BE2C (cell line): ENCODE results near the gene HOXB2.

ENCODE experiments used
- DNase-seq: peaks from one replicate; pipeline ENCODE4 v3.0.0-alpha.2; 2020
- H3K27me3 ChIP-seq: fragments of 250-450 bp; sonication (Bioruptor Pico); 2 replicates; pipeline ENCODE4 v1.5.1; 2020; ENCODE audit warnings: mild to moderate bottlenecking
- H3K36me3 ChIP-seq: fragments of 250-450 bp; sonication (Bioruptor Pico); 2 replicates; pipeline ENCODE4 v1.5.1; 2020; ENCODE audit warnings: mild to moderate bottlenecking
- H3K4me1 ChIP-seq: fragments of 250-450 bp; sonication (Bioruptor Pico); 2 replicates; pipeline ENCODE4 v1.5.1; 2020
- H3K4me3 ChIP-seq: 2 replicates; pipeline ENCODE4 v1.5.1; 2011; ENCODE audit warnings: low read depth, low read length
- H3K9me3 ChIP-seq: fragments of 250-450 bp; sonication (Bioruptor Pico); 2 replicates; pipeline ENCODE4 v1.5.1; 2020
- TF ChIP-seq, protein P1 (sequence below): IDR thresholded peaks from 2 replicates; pipeline ENCODE4 v1.5.1; 2012; ENCODE audit warnings: mild to moderate bottlenecking, low read depth, low read length

HOXB2 gene

DNA sequence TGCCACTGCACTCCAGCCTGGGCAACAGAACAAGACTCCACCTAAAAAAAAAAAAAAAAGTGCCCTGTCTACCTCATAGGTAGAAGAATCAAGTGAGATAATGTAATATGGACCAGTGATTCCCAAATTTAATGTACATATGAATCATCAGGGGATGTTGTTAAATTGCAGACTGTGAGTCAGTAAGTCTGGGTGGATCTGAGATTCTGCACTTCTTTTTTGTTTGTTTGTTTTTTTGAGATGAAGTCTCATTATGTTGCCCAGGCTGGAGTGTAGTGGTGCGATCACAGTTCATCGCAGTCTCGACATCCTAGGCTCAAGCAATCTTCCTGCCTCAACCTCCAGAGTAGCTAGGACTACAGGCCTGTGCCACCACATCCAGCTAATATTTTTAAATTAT is 45.7 kb downstream of the HOXB2 start:
- DNase-seq = no peak
- Histone ChIP-seq H3K4me1 (no peaks in the 10 kb centered on the region), H3K4me3 (no peak overlapping the region), H3K36me3 (no peaks in the 10 kb centered on the region), H3K27me3 (peaks cover 38% of the 10 kb centered on the region), H3K9me3 (no peaks in the 10 kb centered on the region)
- TF ChIP-seq, protein P1, sequence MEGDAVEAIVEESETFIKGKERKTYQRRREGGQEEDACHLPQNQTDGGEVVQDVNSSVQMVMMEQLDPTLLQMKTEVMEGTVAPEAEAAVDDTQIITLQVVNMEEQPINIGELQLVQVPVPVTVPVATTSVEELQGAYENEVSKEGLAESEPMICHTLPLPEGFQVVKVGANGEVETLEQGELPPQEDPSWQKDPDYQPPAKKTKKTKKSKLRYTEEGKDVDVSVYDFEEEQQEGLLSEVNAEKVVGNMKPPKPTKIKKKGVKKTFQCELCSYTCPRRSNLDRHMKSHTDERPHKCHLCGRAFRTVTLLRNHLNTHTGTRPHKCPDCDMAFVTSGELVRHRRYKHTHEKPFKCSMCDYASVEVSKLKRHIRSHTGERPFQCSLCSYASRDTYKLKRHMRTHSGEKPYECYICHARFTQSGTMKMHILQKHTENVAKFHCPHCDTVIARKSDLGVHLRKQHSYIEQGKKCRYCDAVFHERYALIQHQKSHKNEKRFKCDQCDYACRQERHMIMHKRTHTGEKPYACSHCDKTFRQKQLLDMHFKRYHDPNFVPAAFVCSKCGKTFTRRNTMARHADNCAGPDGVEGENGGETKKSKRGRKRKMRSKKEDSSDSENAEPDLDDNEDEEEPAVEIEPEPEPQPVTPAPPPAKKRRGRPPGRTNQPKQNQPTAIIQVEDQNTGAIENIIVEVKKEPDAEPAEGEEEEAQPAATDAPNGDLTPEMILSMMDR = no peak

DNA sequence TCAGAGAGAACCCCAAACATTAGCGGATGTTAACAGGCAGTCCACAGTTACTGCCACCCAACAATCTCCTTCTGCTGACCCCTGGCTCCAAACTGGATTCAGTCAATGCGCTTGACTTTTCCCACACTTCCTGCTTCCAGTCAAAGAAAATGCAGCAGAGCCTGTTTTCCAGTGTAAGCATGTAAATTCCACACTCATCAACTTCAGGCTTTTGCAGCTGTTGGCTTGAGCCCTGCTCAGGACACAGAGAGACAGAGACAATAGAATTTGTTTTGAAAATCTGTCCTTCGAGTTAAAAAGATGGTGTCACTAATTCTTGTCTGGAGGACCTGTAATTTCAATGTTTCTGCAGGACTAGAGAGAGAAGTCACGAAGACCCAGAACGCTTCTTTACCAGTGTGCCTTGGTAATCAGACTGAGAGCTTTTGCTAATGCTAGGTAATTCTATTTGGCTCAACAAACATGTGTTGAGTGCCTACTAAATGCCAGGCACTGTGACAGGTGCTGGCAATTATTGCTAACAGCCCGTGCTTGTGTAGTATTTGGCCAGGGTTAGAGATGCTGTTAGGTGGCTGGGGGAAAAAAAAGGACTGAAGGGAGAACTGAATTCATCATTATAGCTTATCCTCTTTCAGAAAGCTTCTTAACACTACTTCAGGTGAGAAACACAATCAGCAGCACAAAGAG is 46.6 kb downstream of the HOXB2 start:
- H3K4me1 ChIP-seq = no peaks in the 10 kb centered on the region
- TF ChIP-seq, protein P1 = no peak
- H3K4me3 ChIP-seq = no peak overlapping the region
- H3K36me3 ChIP-seq = no peaks in the 10 kb centered on the region
- no peaks in the 10 kb centered on the region for H3K9me3 ChIP-seq
- peaks cover 42% of the 10 kb centered on the region for H3K27me3 ChIP-seq
- DNase-seq = no peak

DNA sequence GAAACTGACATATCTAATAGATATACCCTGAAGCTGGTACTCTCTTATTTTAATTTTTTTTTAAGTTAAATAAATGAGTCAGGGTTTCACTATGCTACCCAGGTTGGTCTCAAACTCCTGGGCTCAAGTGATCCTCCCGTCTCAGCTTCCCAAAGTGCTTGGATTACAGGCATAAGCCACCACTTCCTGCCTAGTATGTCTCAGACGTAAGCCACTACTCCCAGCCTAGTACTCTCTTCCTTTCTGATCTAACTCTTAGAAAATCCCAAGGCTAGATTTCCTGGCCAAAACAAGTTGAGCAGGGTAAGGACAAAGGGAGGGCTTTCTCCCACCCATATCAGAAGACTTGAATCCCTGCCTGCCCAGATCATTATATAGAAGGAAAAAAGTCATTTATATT is 47.8 kb downstream of the HOXB2 start:
- Histone ChIP-seq H3K27me3 (peaks cover 48% of the 10 kb centered on the region), H3K36me3 (no peaks in the 10 kb centered on the region), H3K9me3 (no peaks in the 10 kb centered on the region), H3K4me1 (no peaks in the 10 kb centered on the region), H3K4me3 (no peak overlapping the region)
- TF ChIP-seq, protein P1 = no peak
- no peak for DNase-seq

DNA sequence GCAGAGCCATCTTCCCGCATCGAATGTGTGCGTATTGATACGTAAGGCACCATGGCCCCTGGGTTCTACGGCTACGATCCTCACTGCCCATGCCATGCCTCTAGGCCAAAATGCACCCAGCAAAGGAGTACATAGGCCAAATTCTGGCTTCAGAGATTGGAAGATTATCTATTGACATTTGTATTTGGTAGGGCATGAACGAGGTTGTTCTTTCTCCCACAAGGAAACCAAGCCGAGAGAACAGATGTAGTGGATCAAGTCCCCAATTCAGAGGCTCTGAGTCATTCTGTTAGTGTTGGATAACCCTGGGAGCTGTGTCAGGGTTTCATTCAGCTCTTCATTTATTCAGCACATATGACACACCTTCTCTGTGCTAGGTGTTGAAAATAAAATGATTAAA is 50.6 kb downstream of the HOXB2 start:
- no peaks in the 10 kb centered on the region for H3K9me3 ChIP-seq
- TF ChIP-seq, protein P1 = no peak
- H3K27me3 ChIP-seq = peaks cover 71% of the 10 kb centered on the region
- no peak overlapping the region for H3K4me3 ChIP-seq
- no peaks in the 10 kb centered on the region for H3K4me1 ChIP-seq
- no peaks in the 10 kb centered on the region for H3K36me3 ChIP-seq
- DNase-seq = no peak
